GM21576 (cell line): ENCODE measurements around the gene OGFRL1.

Experiments used
- ATAC-seq: cut with Tn5 transposase; IDR thresholded peaks from one replicate; pipeline ENCODE4 v1.9.1; 2021; ENCODE audit warnings: mild to moderate bottlenecking, moderate library complexity; ENCODE audit not compliant: unreplicated experiment

The OGFRL1 gene

DNA sequence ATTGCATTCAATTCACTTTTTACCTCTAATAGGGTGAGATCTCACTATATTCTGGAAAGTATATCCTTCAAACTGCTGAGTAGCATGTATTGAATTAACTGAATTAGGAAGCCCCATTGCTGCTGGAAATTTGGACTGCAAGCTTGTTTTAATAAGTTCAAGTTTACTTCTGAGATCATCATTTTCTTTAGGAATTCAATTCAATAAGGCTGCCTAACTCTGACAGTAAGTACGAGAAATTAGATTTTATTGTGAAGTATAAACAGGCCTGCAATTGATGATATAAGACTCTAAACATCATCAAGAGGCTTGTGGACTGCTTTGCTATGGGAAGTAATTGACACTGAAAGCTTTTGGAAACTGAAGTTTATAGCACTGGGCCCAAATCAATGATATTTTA lies 44.4 kb downstream of the OGFRL1 start:
- no peak for ATAC-seq

DNA sequence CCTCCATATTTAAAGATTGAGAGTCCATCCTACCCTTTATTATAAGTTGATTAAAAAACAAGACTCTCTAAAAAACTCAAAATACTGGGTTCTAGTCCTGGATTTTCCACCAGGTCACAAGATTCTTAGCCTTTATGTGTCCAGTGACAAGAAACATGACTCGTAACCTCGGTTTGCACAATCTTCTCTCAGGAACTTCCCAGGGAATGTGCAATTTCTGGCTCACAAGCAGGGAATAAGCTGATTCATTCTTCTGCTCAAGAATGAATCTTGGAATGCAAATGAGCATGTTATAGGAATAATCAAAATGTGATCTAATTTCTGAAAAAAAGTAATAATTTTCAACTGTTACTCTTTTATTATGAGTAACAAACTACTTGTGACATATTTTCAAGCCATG lies 45.1 kb downstream of the OGFRL1 start:
- ATAC-seq, result no peak

DNA sequence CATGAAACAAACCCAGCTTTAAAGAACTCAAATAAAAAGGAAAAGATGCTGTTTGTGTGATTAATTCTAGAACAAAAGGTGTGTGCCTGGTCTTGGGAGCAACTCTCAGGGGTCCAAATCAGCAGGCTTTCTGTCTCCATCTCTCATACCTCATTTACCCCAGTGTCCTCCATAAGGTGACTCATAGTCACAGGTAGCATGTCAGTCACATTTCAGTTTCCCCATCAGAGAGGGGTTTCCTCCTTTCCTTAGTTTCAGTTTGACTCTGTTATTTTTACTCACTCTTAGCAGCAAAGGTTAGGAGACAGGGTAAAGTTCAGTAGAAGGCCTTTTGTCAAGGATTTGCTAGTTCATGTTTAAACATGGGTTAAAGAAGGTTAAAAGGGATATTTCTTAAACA lies 46.2 kb downstream of the OGFRL1 start:
- no peak for ATAC-seq

DNA sequence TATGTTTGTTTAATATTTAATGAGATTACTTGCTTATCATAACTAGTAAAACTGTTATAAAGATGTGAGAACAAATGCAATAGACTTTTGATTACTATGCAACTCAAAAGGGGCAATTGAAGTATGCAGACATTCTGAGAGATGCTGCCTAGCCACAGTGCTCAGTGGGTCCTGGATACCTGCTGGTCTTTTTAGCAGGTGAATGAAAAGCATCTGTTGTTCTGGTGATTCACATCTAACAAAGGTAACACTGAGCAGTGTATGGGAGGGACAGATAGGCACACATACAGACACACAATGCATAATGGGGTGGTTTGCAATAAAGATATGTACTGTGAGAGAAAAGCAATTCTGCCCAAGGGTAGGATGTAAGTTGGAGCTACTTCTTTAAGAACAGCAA lies 46.9 kb downstream of the OGFRL1 start:
- ATAC-seq, result no peak

DNA sequence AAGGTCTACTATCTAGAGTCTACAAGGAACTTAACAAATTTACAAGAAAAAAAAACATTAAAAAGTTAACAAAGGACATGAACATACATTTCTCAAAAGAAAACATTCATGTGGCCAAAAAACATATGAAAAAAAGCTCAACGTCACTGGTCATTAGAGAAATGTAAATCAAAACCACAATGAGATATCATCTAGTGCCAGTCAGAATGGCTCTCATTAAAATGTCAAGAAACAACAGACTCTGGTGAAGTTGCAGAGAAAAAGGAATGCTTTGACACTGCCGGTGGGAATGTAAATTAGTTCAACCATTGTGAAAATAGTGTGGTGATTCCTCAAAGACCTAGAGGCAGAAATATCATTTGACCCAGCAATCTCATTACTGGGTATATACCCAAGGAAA lies 48.3 kb downstream of the OGFRL1 start:
- ATAC-seq, result no peak

DNA sequence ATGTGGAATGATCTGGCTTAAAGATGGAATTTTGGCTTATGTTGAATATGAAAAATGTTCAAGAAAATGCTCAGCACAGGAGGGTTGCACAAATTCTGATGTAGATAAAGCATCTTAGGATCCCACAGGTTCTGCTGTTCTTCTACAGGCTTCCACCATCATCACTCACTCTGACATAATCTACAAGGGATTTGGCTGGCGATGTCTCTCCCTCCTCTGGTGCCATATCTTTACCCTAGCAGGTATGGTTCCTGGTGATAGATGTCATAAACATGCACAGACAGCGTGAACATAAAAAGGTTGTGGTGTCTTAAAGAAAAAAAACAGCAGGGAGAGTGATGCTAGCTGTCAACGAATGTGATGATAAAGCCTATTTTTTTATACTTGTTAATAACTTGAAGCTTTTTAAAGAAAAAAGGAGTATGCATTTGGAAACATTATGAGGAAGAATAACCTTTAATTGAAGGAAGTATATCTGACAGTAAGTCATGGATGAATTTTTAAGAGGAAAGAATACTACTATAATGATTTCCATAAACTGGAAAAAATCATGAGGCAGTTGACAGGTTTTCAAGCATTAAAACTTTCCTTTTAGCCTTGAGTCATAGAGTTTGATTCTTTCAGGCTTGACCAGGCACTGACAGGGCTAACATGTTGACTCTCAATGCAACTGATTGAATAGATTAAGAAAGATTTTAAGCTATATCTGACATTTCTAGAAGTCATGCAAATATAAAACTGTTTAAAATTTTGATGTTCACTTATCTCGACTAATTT lies 50.1 kb downstream of the OGFRL1 start:
- no peak for ATAC-seq

DNA sequence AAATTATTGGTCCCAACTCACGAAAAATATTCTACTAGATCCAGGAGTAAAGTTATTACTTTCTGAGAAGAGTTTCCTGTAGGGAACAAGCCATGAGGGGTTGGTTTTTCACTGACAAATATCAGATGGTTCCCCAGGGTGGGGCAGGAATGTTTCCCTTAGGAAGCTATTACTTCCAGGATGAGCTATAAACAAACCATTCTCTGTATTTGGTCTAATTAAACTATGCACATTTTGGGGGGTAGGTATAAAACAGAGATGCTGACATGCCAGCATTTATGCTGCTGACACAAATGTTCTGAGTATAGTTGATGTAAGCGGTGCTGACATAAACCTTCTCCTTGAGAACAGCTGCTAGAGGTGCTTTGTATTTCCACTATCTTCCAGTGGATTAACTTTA lies 54.2 kb downstream of the OGFRL1 start:
- no peak for ATAC-seq

DNA sequence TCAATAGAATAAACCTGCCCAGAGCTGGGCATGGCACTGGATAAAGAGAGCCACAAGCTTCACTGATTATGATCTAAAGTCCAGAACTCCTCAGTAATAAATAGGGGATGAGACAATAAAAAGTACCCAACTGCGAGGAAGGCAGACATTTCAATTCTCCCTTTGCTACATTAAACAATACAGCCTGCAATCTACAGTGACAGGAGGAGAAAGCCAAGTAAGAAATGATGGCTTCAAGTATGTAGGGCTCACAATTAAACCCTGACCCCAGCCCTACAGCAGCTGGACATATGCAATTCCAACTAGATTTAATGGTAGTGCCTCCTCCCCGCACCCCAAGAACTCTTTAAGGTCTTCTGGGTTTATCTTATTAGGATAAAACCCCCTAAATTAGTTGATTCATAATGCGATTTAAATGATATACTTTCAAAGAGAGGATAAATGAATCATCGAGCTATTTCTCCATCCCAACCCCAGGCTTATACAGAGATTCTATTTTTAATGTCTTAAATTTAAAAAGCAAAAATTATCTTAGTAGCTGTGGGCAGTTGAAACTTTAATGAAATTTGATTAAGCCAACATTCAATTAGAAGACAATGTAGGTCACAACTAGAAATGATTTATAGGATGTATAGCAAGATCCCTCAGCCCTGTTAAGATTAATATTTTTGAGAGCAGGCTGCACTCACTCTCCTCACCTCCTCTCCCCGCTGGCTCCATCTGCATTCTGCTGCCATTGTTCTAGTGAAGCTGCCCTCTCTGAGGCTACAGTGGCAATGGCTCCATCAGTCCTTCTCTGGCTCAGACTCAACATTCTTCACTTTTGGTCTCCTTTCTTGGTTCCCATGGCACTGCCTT lies 57.1 kb downstream of the OGFRL1 start:
- no peak for ATAC-seq

DNA sequence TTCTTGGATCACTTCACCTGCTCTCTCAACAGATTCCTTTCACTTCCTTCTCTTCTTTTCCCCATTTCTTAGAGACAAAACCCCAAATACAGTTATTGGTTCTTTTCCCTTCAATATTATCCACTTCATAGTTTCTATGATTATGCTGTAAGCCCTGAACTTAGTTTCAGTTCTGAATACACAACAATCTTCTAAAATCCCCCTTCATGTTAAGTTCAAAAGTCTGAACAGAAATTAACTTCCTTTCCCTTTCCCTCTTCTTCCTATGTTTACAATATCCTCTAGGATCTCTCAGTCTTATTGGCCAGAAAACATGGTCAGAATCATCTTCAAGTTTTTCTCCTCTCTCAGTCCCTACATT lies 57.7 kb downstream of the OGFRL1 start:
- ATAC-seq, result no peak

DNA sequence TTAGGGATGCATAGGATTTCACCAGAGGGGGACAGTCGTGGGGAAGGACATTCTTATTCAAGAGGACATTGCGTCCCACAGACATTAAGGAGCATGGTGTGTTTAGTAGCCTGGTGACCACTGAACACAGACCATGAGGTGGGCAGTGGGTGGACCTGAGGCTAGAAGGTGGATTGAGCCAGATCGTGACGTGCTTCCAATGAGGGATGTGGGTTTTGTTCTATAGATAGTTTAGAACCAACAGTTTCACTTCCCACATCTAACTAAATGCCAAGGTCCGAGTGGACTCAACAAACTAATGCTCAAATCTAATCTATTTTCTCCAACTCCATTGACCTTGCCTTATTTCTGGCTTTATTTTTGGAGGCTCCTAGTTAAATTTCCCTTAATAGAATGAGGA lies 58.5 kb downstream of the OGFRL1 start:
- no peak for ATAC-seq

DNA sequence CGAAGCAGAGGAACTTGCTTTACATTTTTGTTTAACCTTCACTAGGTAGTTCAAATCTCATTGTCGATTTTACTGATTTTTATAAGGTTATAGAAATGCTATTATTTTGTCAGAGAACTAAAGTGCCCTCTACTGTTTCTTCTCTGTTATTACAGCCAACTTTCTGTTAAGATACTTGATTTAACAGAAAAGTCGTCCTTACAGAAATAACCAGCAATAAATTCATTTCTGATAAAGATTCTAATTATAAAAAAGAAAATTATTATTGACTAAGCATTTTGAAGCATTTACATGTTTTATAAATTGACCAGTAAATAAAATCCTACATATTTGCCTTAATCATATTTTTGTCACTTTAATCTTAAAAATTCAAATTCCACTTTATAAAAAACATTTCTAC lies 60.8 kb downstream of the OGFRL1 start:
- no peak for ATAC-seq

DNA sequence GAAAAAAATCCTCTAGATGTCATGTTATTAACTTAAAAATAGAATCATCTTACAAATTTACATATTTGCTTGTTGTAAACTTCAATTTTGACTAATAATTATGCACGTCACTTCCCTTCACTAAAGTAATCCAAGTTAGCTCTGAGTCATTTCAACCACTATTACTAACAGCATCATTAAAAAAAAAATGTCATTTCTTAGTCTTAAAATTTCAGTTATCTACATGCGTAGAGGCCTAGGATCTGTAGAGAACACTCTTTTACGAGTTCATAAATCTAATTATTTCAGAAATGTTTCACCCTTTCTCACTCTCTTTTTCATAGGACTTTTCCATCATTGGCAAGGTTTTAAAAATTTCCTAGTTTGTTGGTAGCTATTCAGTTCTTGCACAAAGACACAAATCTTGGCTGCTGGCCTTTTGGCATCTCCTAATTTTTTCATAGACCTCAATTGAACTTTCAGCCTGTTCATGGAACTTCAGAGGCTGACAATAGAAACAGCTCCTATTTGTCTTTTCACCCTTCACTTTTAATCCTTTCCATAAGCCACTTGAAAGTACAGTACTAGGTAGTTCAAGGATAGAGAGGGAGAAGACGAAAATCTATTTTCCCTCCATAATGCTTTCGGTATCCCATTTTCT lies 61.5 kb downstream of the OGFRL1 start:
- ATAC-seq, result no peak

DNA sequence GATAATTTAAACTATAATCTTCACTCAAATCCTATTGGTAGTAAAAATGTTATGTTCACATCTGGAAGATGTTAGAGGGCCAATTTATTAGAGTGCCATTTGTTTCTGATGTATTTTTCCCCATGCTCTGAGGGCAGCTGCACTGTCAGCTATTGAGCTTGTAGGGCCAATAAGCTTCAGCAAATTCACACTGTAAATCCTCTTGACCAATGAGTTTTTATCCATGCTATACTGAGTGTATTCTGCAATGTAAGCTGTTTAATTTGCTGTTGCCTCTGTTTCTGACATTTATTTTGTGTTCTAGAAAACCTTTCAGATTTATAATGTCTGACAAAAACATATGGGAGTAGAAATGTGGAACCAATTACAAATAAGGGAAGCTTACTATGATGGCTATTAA lies 62.6 kb downstream of the OGFRL1 start:
- ATAC-seq, result no peak
